ENCODE measurements around the gene ATP1A3.

Gene ATP1A3

DNA sequence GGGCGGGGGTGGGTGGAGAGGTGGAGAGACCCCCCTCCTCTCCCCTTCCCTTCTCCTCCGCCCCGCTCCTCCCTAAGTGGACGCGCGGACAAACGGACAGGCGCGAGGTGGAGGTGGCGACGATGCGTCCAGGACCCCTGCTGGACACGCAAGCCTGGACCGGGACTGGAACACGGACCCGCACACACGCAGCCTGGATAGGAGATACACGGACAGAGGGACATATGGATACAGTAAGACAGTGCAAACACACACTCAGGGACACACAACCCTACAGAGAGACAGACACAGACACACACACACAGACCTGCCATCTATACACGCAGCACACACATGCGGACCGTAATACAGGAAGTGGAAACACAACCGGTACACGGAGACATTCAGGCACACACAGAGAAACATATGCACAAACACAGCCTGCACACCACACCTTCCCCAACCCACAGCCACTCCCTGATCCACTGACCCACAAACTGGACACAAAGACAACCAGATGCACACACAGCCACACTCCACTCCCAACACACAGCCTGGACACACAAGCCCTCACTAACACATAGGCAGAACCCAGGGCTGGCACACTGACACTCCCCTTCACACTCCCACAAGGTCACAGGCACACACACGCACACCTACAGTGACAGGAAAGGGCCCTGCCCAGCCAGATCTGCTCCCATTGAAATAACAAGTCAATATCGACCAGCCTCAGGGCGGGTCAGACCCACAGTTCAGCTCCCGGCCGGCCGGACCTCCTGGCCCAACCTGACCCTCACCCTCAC lies 65.1 kb downstream of the ATP1A3 start:
- no peak for DNase-seq (ENCODE audit: low spot score)

DNA sequence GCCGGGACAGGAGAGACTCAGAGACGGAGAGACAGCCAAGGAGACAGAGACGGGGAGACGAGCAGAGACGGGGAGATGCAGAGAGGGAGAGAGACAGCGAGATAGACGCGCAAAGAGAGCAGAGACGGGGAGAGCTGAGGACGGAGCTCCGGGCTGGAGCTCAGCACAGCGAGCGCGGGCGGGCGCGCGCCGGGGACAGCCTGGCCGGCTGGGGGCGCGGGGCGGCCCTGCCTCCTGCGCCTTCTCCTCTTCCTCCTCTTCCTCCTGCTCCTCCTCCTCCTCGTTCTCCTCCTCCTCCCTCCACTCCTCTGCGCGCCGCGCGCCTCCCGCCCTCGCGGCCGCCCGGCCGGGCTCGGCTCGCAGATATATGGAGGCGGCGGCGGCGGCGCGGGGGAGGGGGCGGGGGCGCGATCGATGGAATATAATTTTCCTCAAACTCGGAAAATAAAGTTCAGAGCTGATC lies 65.8 kb downstream of the ATP1A3 start, which contains the start of gene ERFL:
Gene ERFL, minus strand, starts transcription at position 229 of the 463 bp plus-strand sequence. CDS start 15,530 bp downstream, outside the sequence.
- no peak for DNase-seq (ENCODE audit: low spot score)

DNA sequence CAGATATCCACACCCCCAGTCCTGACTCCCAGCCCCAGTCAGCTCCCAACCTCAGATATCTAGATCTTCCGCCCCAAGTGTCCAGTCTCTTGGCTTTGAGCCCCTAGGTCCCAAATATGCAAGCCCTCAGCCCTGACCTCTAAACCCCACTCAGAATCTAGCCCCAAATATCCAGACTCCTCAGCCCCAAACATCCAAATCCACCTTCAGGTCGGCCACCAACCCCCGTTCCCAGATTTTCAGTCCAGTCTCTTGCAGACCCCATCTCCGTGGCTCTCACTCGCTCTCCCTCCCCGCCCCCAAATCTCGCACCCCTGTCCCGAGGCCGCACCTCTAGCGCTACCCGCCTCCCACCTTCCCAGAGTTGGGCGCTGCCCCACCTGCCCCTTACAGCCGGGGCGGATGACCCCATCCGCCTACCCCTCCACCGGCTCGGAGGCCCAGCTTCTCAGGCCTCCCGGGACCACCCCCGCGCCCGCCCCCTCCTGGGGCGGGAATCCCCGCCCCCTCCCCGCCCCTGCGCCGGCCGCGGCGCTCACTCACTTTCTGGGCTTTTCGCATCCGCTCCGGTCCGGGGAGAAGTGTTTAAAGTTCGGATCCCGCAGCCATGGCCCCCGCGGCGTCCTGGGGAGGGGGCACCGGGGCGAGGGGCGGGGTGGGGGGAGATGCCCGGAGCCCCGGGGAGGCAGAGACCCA lies 66.4 kb downstream of the ATP1A3 start:
- no peak for DNase-seq (ENCODE audit: low spot score)

DNA sequence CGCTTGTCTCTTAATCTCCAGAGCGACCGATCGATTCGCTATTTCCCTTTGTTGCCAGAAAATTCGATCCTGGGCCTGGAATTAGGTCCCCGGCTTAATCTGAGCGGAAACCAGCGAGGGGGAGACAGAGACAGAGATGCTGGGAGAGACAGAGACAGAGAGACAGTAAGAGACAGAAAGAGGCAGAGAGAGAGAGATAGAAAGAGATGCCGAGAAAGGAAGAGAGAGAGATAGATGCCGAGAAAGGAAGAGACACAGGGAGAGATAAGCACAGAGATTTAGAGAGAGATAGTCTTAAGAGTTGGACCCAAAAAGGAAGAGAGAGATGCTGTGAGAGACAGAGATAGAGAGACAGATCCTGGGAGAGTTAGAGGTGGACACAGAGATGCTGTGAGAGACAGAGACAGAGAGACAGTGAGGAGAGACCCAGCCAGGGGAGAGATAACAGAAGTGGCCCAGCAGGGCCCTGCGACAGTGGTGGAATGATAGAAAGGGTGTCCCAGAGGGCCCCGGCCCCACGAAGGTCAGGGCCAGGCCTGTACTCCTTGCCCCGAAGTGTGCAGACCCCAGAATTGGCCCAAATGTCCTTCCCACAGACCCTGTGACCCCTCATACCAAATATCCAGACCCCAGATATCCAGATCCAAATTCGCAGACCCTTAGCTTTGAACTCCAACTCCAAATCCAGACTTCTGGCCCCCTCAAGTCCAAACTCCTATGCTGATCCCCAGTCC lies 67.1 kb downstream of the ATP1A3 start:
- DNase-seq (ENCODE audit: low spot score): no peak

DNA sequence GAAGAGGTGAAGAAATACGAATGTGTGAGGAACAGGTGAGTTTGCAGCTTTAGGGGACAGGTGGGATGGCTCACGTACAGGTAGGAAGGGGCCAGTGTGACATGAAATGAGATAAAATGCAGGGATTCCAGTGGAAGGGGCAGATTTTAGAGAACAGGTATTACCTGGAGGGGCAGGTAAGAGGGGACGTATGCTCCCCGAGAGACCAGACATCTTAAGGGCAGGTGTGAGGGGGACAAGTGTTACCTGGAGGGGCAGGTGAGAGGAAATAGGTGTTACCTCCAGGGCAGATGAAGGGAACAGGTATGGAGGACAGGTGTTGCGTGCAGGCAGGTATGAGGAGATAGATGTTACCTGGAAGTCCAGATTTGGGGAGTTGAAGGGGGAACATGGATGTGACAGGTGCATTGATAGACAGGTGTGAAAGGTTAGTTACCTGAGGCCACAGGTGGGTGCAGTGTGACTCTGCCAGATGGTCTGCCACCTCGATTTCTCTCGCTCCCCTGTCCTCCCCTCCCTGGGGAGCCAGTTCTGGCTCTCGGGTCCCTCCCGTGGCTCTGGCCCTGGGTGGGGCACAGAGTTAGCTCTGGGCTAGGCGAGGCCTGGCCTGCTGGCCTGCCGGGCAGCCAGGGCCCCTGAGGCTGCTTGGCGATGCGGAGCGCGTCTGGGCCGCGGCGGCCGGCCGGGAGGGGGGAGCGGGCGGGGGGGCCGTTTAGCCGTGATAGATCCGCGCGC lies 67.8 kb downstream of the ATP1A3 start:
- no peak for DNase-seq (ENCODE audit: low spot score)

DNA sequence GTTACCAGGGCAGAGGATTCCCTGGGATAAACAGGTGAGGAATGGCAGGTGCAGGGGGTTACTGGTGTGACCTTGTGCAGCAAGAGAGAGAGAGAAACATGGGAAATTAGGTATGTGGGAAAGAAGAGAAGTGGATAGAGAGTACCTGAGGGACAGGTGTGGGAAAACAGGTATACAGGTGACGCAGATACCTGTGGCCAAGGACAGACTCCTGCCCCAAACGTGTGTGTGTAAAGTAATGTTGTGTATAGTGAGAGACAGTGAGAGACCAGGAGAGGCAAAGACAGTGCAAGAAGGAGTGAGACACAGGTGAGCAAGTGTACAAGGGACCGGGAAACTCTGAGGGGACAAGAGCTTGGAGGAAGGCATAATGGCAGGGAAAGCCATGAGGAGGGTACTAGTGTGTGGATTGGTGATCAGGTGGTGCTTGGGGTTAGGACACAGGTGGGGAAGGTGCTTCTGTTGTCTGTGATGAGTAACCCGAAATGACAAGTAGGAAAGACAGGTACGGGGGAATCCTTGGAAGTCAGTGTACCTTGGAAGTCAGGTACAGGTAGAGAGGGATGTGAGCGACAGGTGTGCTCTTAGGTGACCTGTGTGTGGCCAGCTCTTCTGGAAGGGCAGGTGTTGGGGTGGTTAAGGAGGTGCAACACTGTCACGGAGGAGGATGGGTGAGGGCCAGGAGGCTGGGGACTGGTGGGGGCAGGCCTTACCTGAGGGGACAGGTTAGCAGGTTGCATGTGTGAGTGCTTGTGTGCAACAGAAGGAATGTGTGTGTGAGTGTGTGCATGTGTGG lies 68.6 kb downstream of the ATP1A3 start:
- DNase-seq (ENCODE audit: low spot score): no peak

DNA sequence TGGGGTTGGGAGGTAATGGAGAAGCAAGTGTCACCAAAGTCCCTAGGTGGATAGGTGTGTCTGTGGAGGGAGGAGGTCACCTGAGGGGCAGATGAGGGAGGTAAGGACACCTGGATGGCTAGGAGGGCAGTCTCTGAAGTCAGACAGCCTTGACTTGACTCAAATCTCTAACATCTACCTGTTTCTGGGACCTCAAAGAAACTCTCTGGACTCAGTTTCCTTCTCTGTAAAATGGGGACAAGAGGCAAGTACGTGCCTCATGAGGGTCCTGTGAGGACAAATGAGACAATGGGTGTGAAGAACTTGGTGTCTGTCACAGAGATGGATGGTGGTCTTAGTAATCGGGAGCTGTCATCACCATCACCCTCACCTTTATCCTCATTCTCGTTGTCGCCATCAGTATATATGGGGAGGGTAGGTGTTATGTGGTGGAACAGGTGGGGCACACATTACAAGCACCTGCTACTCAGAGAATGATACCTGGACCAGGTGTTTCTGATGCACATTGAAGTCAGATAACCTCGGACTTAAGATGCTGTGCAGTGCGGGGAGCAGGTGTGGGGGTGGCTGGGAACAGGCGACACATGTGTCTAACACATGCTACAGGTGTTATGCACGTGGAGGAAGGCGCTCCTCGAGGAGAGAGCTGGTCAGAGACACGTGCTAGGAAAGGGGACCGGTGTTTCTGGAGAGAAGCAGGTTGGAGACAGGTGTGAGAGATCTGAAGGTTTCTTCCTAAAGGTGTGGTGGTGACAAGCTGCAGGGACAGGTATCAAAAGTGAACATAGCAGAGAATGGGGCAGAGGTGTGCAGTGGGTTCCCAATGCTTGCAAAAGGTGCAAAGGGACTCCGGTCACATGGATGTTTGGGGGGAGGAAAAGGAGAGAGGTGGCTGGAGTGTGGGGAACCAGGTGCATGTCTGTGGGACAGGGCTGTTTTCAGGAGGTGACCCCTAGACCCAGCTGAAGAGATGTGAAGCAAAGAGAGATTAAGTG lies 69.6 kb downstream of the ATP1A3 start:
- DNase-seq (ENCODE audit: low spot score): no peak

DNA sequence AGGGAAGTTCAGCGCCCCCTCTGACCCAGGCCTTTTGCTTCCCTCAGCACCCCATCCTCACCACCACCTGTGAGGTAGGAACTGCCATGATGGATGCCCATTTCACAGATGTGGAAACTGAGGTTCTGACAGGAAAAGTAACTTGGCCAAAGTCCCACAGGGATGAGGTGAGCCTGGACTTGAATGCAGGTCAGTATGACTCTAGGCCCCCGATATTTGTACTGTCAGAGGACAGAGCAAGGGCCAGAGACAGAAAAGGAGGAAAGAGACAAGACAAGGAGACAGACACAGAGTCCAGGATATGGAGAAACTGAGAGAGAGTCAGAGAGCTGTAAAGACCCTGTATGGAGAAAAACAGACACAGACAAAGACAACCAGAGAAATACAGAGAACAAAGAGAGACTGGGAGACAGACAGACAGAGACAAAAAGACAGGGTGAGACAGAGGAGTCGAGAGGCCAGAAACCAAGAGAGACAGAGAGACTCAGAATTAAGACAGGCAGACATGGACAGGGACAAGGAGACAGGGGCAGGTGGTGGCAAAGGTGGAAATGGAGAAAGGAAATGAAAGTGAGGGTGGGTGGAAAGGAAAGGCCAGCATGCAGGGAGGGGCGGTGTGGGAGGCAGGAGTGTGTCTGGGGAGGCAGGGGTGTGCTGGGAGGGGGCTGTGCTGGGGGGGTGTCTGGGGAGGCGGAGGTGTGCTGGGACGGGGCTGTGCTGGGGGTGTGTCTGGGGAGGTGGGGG lies 70.8 kb downstream of the ATP1A3 start:
- DNase-seq (ENCODE audit: low spot score): no peak

DNA sequence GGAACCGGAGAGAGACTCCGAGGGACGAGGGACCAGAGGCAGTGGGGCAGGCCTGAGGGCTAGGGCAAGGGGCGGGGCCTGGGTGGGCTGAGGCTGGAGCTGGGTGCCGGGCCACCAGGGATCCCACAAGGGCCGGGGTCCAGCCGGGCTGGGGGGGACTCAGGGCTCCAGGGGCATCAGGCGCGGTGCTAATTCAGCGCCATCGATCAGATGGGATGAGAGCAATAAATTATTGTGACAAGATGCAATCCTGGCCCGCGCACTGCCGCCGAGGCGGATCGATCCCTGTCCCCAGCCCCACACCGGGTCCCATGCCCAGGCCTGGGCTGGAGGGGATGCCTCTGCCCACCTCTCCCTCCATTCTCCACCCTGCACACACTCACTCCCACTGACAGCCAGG lies 71.4 kb downstream of the ATP1A3 start:
- DNase-seq (ENCODE audit: low spot score): no peak

DNA sequence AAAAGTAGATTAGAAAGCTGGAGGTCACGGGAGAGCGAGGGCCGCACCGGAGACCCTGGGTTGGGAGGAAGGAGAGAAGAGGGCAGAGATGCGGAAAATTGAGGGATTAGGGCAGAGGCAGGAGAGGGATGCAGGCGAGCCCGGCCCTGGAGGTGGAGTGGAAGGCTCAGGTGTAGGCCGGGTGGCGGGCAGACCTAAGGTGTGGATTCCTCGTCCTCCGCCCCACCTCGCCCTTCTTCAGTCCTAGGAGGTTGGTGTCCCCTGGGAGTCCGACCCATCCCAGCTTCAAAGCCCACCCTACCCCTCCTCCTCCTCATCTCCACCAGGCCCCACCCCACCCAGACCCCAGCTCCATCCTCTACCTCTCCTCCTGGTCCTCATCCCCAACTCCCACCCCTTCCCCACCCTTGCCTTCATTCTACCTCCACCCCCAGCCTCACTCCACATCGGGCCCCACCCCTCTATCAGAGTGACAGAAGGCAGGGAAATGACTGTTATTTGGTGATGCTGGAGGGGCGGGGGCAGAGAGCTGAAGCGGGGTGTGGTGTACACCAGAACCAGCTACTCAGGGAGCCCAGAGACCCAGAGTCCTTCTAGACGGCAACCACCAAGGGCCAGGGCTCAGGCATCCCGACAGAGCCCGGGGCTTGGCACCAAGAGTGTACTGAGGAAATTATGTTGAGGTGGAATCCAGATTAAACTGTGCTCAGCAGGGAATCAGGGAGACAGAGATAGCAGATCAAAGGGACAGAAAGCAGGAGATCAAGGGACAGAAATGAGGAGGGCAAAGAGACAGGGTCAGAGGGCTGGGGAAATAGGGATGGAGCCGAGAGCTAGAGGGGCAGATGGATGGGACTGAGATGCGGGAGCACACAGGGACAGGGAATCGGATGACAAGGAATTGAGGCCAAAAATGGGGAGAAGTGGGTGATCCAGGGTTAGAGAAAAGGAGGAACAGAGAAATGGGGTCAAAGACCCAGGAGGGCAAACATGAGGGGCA lies 72.2 kb downstream of the ATP1A3 start:
- no peak for DNase-seq (ENCODE audit: low spot score)

DNA sequence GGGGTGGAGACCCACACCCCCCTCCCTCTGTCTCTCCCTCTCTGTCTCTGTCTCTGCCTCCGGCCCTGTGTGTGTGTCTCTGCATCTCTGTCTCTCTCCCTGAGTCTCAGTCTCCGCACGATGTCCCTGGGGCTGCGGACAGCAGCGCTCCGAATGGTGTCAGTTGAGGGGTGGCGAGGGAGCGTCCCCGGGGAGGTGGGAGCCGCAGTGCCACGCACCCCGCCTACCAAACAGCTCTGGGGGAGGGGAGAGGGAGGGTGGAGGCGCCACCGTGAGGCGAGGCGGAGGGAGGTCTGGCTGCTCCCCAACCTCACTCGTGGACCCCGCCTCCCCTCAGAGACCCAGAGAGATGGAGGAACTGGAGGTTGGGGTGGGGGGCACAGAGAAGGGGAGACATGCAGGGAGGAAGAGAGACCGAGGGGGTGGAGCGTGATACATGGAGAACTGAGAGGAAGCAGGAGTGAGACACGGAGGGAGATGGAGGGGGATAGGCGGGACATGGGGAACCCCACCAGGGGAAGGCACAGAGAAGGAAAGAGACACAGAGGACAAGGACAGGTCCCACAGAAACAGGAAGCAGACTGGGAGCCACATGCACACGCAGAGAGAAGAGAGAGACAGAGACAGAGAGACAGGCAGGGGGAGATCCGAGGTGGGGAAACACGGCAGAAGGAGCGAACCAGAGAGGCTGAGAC lies 73.0 kb downstream of the ATP1A3 start:
- no peak for DNase-seq (ENCODE audit: low spot score)

DNA sequence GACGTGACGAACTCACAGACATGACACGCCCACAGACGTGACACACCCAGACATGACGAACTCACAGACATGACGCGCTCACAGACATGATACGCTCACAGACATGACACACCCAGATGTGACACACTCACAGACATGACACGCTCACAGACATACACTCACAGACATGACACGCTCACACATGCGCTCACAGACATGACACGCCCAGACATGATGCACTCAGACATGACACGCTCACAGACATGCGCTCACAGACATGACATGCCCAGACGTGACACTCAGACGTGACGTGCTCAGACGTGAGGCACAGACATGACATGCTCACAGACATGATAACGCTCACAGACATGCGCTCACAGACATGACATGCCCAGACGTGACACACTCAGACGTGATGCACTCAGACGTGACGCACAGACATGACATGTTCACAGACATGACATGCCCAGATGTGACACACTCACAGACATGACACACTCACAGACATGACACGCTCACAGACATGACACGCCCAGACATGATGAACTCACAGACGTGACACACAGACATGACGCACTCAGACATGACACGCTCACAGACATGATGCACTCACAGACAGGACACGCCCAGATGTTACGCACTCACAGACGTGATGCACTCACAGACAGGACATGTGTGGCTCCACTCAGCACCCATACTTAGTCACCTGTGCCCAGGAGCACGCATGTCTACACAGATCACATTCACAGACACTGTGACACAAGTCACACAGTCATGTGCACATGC lies 73.9 kb downstream of the ATP1A3 start:
- DNase-seq (ENCODE audit: low spot score): no peak

DNA sequence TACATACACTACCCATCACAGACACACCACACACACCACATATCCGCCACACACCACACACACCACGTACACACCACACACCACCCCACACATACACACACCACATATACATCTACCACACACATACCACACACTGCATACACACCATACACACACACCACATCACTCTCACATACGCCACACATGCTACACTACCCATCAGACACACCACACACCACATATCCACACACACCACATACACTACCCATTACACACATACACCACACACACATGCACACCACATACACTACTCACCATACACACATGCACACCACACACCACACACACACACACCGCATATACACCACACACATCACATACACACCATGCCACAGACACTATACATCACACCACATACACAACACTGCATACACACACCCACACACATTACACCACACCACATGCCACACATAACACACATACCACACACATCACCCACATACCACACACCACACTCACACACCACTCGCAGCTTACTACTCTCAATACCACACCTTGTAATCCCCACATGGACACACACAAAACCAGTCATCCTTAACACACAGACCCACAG lies 75.3 kb downstream of the ATP1A3 start:
- no peak for DNase-seq (ENCODE audit: low spot score)

DNA sequence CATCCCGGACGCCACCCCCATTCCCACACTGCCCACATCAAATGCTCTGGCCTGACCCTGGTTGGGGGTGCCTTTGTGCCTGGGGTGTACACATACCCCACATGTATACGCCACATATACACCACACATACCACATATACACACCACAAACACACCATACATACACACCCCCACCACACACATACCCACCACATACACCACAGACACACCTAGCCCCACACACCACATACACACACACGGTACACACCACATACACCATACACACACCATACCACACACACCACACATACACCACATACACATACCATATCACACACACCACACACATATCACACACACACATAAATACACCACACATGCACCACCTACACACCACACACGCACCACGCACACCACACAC lies 75.9 kb downstream of the ATP1A3 start:
- no peak for DNase-seq (ENCODE audit: low spot score)

DNA sequence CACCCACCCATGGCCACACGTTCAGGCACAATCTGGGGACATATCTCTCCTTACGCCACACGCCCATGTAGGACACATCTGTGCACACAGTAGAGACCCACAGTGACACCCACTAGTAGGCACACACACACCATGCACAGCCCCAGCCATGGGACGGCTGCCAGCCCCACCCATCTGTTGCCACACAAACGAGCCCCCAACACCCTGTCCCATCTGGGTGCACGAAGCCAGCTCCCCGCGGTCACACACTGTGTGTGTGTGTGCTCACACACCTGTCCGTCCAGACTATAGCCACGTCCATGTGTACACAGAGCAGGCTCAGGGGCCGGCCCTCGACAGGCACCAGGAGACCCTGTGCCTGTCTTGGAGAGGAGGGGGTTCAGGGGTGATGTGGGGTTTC lies 76.4 kb downstream of the ATP1A3 start:
- no peak for DNase-seq (ENCODE audit: low spot score)
